DND-41 (cell line): ENCODE results near the gene MTFMT.

Source experiments
- ATAC-seq: fragments of 200-7000 bp; cut with Tn5 transposase; 3 replicates; pipeline ENCODE4 v1.9.1; 2021; ENCODE audit warnings: low read depth; ENCODE audit not compliant: insufficient read depth
- DNase-seq: peaks from one replicate; pipeline ENCODE4 v3.0.0-alpha.2; 2020
- H2AFZ ChIP-seq: 2 replicates; pipeline ENCODE4 v1.6.0; 2012; ENCODE audit warnings: low read depth, low read length
- H3K27ac ChIP-seq: 2 replicates; pipeline ENCODE4 v1.5.1; 2012; ENCODE audit warnings: low read length, inconsistent platforms
- H3K27me3 ChIP-seq: fragments of 200-600 bp; sonication (generic); 2 replicates; pipeline ENCODE4 v1.6.0; 2012; ENCODE audit warnings: low read length, mild to moderate bottlenecking, inconsistent platforms; ENCODE audit not compliant: insufficient read depth, poor library complexity
- H3K36me3 ChIP-seq: 2 replicates; pipeline ENCODE4 v1.5.1; 2012; ENCODE audit warnings: low read length, inconsistent platforms; ENCODE audit not compliant: insufficient read depth
- H3K4me1 ChIP-seq: 2 replicates; pipeline ENCODE4 v1.5.1; 2012; ENCODE audit warnings: mild to moderate bottlenecking, low read length; ENCODE audit not compliant: insufficient read depth
- H3K4me2 ChIP-seq: 2 replicates; pipeline ENCODE4 v1.6.0; 2012; ENCODE audit warnings: mild to moderate bottlenecking, moderate library complexity, low read length, inconsistent platforms; ENCODE audit not compliant: insufficient read depth
- H3K4me3 ChIP-seq, 2 experiments: fragments of 200-600 bp in 1 of 2; shearing (Covaris generic) in 1 of 2; 2 replicates each; pipeline ENCODE4 v1.5.1; 2012 to 2016; ENCODE audit warnings: inconsistent platforms in 2 of 2, low read length in 2 of 2, mild to moderate bottlenecking in 2 of 2, low read depth in 1 of 2, moderate library complexity in 1 of 2
- H3K79me2 ChIP-seq: 2 replicates; pipeline ENCODE4 v1.6.0; 2012; ENCODE audit warnings: low read length, inconsistent platforms; ENCODE audit not compliant: insufficient read depth
- H3K9ac ChIP-seq: 2 replicates; pipeline ENCODE4 v1.6.0; 2012; ENCODE audit warnings: low read depth, mild to moderate bottlenecking, inconsistent platforms, low read length, moderate library complexity
- H3K9me3 ChIP-seq: 2 replicates; pipeline ENCODE4 v1.5.1; 2012; ENCODE audit warnings: low read length, moderate library complexity, mild to moderate bottlenecking, inconsistent platforms; ENCODE audit not compliant: insufficient read depth, severe bottlenecking
- H4K20me1 ChIP-seq: 2 replicates; pipeline ENCODE4 v1.6.0; 2012; ENCODE audit warnings: low read length; ENCODE audit not compliant: insufficient read depth
- EZH2 ChIP-seq: IDR thresholded peaks from 3 replicates; pipeline ENCODE4 v1.6.1; 2012; ENCODE audit warnings: borderline replicate concordance, low read depth, mild to moderate bottlenecking, moderate library complexity, low read length, inconsistent platforms; ENCODE audit not compliant: severe bottlenecking
- TF ChIP-seq, protein P1 (sequence below): IDR thresholded peaks from 2 replicates; pipeline ENCODE4 v1.5.1; 2012; ENCODE audit warnings: borderline replicate concordance, low read length, moderate library complexity, mild to moderate bottlenecking; ENCODE audit not compliant: poor library complexity, severe bottlenecking; ENCODE audit errors: extremely low read depth

The MTFMT gene

DNA sequence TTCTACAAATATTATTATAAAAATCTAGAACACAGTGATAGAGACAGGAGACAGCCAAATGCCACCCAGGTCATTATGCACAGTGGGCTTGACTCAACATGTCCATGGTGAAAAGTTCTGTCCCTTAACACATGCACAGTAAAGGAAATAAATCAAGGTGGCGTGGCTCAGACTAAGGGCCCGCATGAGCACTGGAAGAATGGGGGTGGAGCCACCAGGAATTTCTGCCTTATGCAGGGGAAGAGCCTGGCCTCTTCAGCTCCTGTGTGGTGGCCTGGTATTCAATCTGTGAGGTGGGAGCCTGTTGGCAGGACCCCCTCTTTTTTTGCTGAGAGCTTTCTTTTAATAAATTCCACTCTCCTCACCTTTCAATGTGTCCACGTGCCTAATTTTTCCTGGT, 22.6 kb downstream of the MTFMT start:
- Histone ChIP-seq H3K27ac (no peak overlapping the region), H3K27me3 (no peaks in the 10 kb centered on the region), H3K79me2 (no peaks in the 10 kb centered on the region), H3K4me1 (no peaks in the 10 kb centered on the region), H2AFZ (no peak overlapping the region), H3K36me3 (peaks cover 4% of the 10 kb centered on the region; the same call in 1 of the 2 replicates), H3K9ac (no peak overlapping the region), H3K9me3 (no peaks in the 10 kb centered on the region), H4K20me1 (no peaks in the 10 kb centered on the region), H3K4me2 (no peak overlapping the region), H3K4me3 (no peak overlapping the region)
- ATAC-seq (no peak), DNase-seq (no peak)
- TF ChIP-seq, protein P1, sequence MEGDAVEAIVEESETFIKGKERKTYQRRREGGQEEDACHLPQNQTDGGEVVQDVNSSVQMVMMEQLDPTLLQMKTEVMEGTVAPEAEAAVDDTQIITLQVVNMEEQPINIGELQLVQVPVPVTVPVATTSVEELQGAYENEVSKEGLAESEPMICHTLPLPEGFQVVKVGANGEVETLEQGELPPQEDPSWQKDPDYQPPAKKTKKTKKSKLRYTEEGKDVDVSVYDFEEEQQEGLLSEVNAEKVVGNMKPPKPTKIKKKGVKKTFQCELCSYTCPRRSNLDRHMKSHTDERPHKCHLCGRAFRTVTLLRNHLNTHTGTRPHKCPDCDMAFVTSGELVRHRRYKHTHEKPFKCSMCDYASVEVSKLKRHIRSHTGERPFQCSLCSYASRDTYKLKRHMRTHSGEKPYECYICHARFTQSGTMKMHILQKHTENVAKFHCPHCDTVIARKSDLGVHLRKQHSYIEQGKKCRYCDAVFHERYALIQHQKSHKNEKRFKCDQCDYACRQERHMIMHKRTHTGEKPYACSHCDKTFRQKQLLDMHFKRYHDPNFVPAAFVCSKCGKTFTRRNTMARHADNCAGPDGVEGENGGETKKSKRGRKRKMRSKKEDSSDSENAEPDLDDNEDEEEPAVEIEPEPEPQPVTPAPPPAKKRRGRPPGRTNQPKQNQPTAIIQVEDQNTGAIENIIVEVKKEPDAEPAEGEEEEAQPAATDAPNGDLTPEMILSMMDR = no peak
- TF ChIP-seq EZH2 = no peak

DNA sequence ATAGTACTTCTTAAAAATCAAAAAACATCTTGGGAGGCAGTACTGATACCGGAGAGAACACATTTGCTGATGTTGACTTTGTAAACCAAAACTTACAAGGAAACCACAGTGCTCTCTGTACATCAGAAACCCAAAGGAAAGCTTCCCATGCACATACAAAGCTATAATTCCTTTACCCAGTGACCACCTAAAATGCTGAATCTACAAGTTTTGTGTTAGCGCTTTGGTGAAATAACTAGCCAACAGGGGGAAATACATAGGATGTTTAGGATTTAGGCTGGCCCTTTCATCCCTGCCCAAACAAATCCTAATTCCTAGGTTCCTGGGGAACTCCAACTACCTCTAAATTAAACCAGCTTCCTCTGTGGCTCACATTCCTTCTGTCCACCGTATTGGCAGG, 24.4 kb downstream of the MTFMT start:
- Histone ChIP-seq H2AFZ (no peak overlapping the region), H3K9me3 (no peaks in the 10 kb centered on the region), H4K20me1 (no peaks in the 10 kb centered on the region), H3K27me3 (no peaks in the 10 kb centered on the region), H3K4me1 (no peaks in the 10 kb centered on the region), H3K4me3 (no peak overlapping the region), H3K36me3 (no peaks in the 10 kb centered on the region; the same call in 1 of the 2 replicates), H3K9ac (no peak overlapping the region), H3K79me2 (no peaks in the 10 kb centered on the region), H3K4me2 (no peak overlapping the region), H3K27ac (no peak overlapping the region)
- DNase-seq (no peak), ATAC-seq (no peak)
- TF ChIP-seq EZH2 = no peak
- TF ChIP-seq, protein P1 = no peak

DNA sequence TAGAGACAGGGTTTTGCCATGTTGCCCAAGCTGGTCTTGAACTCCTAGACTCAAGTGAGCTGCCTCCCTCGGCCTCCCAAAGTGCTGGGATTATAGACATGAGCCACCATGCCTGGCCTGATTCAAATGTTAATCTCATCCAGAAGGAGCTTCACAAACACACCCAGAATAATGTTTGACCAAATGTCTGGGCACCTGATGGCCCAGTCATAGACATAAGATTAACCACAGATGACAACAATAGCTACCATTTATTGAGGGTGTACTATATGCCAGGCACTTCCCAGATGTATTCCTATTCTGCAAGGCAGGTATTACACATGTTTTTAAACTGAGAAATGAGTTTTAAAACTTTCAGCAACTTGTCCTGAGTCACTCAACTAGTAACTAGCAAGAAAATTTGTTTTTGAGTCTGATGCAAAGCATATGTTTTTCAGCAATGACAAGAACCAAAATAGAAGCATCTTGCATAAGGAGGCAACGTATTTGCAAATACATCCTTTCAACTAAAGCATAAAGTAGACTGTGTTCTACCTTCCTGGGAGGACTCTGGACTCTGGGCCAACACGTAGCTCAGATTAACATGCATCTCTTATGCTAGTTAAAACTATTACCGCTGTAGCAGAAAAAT, 31.6 kb downstream of the MTFMT start:
- no peaks in the 10 kb centered on the region for H3K79me2 ChIP-seq
- H3K4me3 ChIP-seq = no peak overlapping the region
- H3K36me3 ChIP-seq = no peaks in the 10 kb centered on the region; the same call in 1 of the 2 replicates
- H3K27ac ChIP-seq = no peak overlapping the region
- H3K4me2 ChIP-seq = no peak overlapping the region
- ATAC-seq (no peak), DNase-seq (no peak)
- no peaks in the 10 kb centered on the region for H3K4me1 ChIP-seq
- H4K20me1 ChIP-seq = no peaks in the 10 kb centered on the region
- no peak for TF ChIP-seq EZH2
- TF ChIP-seq, protein P1 = no peak
- no peak overlapping the region for H3K9ac ChIP-seq
- H2AFZ ChIP-seq = no peak overlapping the region
- no peaks in the 10 kb centered on the region for H3K9me3 ChIP-seq
- H3K27me3 ChIP-seq = no peaks in the 10 kb centered on the region
